ENCODE data around the gene TMC2. TPM values are rescaled to one million over a fixed set of nuclear protein-coding genes. Genes with fewer than 3 reads are reported as not detected.

Gene TMC2
- total RNA-seq, 1 experiment from 2014 or later = not detected

- POLR2A ChIA-PET = interaction anchor here (0.7 kb wide), 1 partner anchor 41 kb away, joined by 3 read pairs; no protein-coding TSS in a partner anchor
- TF ChIP-seq CTCF (IDR thresholded peaks at IDR 0.05; ENCODE audit: unreplicated experiment) = no peak
- no peaks in the 10 kb centered on the region for H3K9me3 Mint-ChIP-seq (ENCODE audit: unreplicated experiment)
- DNase-seq (ENCODE audit: unreplicated experiment) = no peak
- H3K36me3 Mint-ChIP-seq (ENCODE audit: insufficient read depth, unreplicated experiment) = no peaks in the 10 kb centered on the region
- intact Hi-C loops (cut with micrococcal nuclease) = no loop called here
- no TSS peak for BruUV-seq (replicated peaks)
- H3K27me3 Mint-ChIP-seq (ENCODE audit: insufficient read depth, unreplicated experiment) = peaks cover 52% of the 10 kb centered on the region
- no peaks in the 10 kb centered on the region for H3K4me1 Mint-ChIP-seq (ENCODE audit: insufficient read depth, unreplicated experiment)
- H3K4me3 Mint-ChIP-seq (ENCODE audit: unreplicated experiment) = no peak overlapping the region
- no peak overlapping the region for H3K27ac Mint-ChIP-seq (ENCODE audit: low read depth, unreplicated experiment)
- CTCF ChIA-PET = interaction anchor here (0.5 to 0.7 kb wide), 3 partner anchors 39 to 356 kb away, joined by 3 read pairs; no protein-coding TSS in a partner anchor
These were observed 7.6 kb upstream of the TMC2 start for GRCh38 chr20:2528671-2529271.

- no peaks in the 10 kb centered on the region for H3K36me3 Mint-ChIP-seq (ENCODE audit: insufficient read depth, unreplicated experiment)
- ChIA-PET CTCF (interaction anchor here (0.5 to 3.0 kb wide), 3 partner anchors 9 to 219 kb away, joined by 3 to 11 read pairs (median 5); no protein-coding TSS in a partner anchor), POLR2A (no interaction called here)
- H3K27me3 Mint-ChIP-seq (ENCODE audit: insufficient read depth, unreplicated experiment) = peaks cover 79% of the 10 kb centered on the region
- no peaks in the 10 kb centered on the region for H3K4me1 Mint-ChIP-seq (ENCODE audit: insufficient read depth, unreplicated experiment)
- no peak for DNase-seq (ENCODE audit: unreplicated experiment)
- H3K4me3 Mint-ChIP-seq (ENCODE audit: unreplicated experiment) = no peak overlapping the region
- H3K9me3 Mint-ChIP-seq (ENCODE audit: unreplicated experiment) = no peaks in the 10 kb centered on the region
- TF ChIP-seq CTCF (IDR thresholded peaks at IDR 0.05; ENCODE audit: unreplicated experiment) = no peak
- intact Hi-C loops (cut with micrococcal nuclease) = no loop called here
- H3K27ac Mint-ChIP-seq (ENCODE audit: low read depth, unreplicated experiment) = no peak overlapping the region
- no TSS peak for BruUV-seq (replicated peaks)
These were observed 3.3 kb upstream of the TMC2 start for GRCh38 chr20:2533118-2533517.

- no peak overlapping the region for H3K27ac Mint-ChIP-seq (ENCODE audit: low read depth, unreplicated experiment)
- H3K9me3 Mint-ChIP-seq (ENCODE audit: unreplicated experiment) = no peaks in the 10 kb centered on the region
- TF ChIP-seq CTCF (IDR thresholded peaks at IDR 0.05; ENCODE audit: unreplicated experiment) = no peak
- H3K36me3 Mint-ChIP-seq (ENCODE audit: insufficient read depth, unreplicated experiment) = no peaks in the 10 kb centered on the region
- intact Hi-C loops (cut with micrococcal nuclease) = no loop called here
- DNase-seq (ENCODE audit: unreplicated experiment) = no peak
- ChIA-PET CTCF (interaction anchor here (0.6 to 5.0 kb wide), 4 partner anchors 11 to 78 kb away, joined by 4 to 41 read pairs (median 8); no protein-coding TSS in a partner anchor), POLR2A (no interaction called here)
- BruUV-seq (replicated peaks) = no TSS peak
- no peak overlapping the region for H3K4me3 Mint-ChIP-seq (ENCODE audit: unreplicated experiment)
- H3K4me1 Mint-ChIP-seq (ENCODE audit: insufficient read depth, unreplicated experiment) = no peaks in the 10 kb centered on the region
- H3K27me3 Mint-ChIP-seq (ENCODE audit: insufficient read depth, unreplicated experiment) = peaks cover 84% of the 10 kb centered on the region
These were observed 438 bp upstream of the TMC2 start for GRCh38 chr20:2535711-2536559.

GRCh38 chr20:2537101-2537500, 728 bp downstream of the TMC2 start:
- H3K27ac Mint-ChIP-seq (ENCODE audit: low read depth, unreplicated experiment) = no peak overlapping the region
- H3K4me3 Mint-ChIP-seq (ENCODE audit: unreplicated experiment) = no peak overlapping the region
- intact Hi-C loops (cut with micrococcal nuclease) = no loop called here
- no TSS peak for BruUV-seq (replicated peaks)
- TF ChIP-seq CTCF (IDR thresholded peaks at IDR 0.05; ENCODE audit: unreplicated experiment) = no peak
- no peaks in the 10 kb centered on the region for H3K36me3 Mint-ChIP-seq (ENCODE audit: insufficient read depth, unreplicated experiment)
- no peak for DNase-seq (ENCODE audit: unreplicated experiment)
- ChIA-PET POLR2A (interaction anchor here (1.3 kb wide), 1 partner anchor 11 kb away, joined by 3 read pairs; no protein-coding TSS in a partner anchor), CTCF (interaction anchor here (5.0 kb wide), 1 partner anchor 14 kb away, joined by 41 read pairs; no protein-coding TSS in a partner anchor)
- peaks cover 96% of the 10 kb centered on the region for H3K27me3 Mint-ChIP-seq (ENCODE audit: insufficient read depth, unreplicated experiment)
- no peaks in the 10 kb centered on the region for H3K9me3 Mint-ChIP-seq (ENCODE audit: unreplicated experiment)
- H3K4me1 Mint-ChIP-seq (ENCODE audit: insufficient read depth, unreplicated experiment) = no peaks in the 10 kb centered on the region

All from MCF 10A (cell line).